ENCODE measurements around the gene MDM4. TPM values are rescaled to one million over a fixed set of nuclear protein-coding genes. Genes with fewer than 3 reads are reported as not detected.
A peak's percentile ranks its signal among the peaks of the same experiment; 100 is the strongest.

Gene MDM4
- total and polyA plus RNA-seq, 2 donors (not counting 1 experiment from before 2014, with no cell fraction given): 46.6 to 374 TPM

- Histone ChIP-seq H4K20me1 (ENCODE audit: control insufficient read depth, insufficient read depth, low read length, poor library complexity, severe bottlenecking) (peaks cover 43% of the 10 kb centered on the region), H3K36me3 (replicated peaks in 1 of 2; ENCODE audit: control extremely low read depth in 1 of 2, control insufficient read depth in 1 of 2, extremely low read depth in 1 of 2, insufficient read depth in 2 of 2, low read length in 1 of 2) (peaks cover 0 to 11% of the 10 kb centered on the region in 2 experiments), H3K4me2 (replicated peaks; ENCODE audit: low read depth, low read length, poor library complexity, severe bottlenecking) (peak within 1 kb of the TSS; percentile 86), H3K4me3 (ENCODE audit: control extremely low read depth in 1 of 5, extremely low read depth in 1 of 5, insufficient read depth in 1 of 5, low read depth in 2 of 5, low read length in 4 of 5) (peak within 1 kb of the TSS; percentile 84 to 98 (median 92)), H3K27ac (ENCODE audit: low read length in 2 of 2) (peak within 1 kb of the TSS; percentile 78 to 79), H2AFZ (ENCODE audit: insufficient read depth, low read depth, low read length, poor library complexity, severe bottlenecking) (peak within 1 kb of the TSS; percentile 77), H3K4me1 (ENCODE audit: control insufficient read depth in 2 of 2, insufficient read depth in 2 of 2, low read length in 2 of 2) (peaks cover 73 to 88% of the 10 kb centered on the region in 2 donors), H3K79me2 (ENCODE audit: control insufficient read depth, insufficient read depth, low read length) (peaks cover 55% of the 10 kb centered on the region), H3K27me3 (replicated peaks in 1 of 4; ENCODE audit: control extremely low read depth in 1 of 4, control insufficient read depth in 3 of 4, insufficient read depth in 4 of 4, low read length in 3 of 4) (no peaks in the 10 kb centered on the region), H3K9me3 (ENCODE audit: control extremely low read depth in 1 of 3, control insufficient read depth in 2 of 3, insufficient read depth in 1 of 3, low read length in 2 of 3) (peaks cover 0 to 3% (median 0%) of the 10 kb centered on the region in 3 donors), H3K9ac (ENCODE audit: low read length) (peak within 1 kb of the TSS; percentile 95)
- H3K9me3 Mint-ChIP-seq (ENCODE audit: insufficient read depth): no peaks in the 10 kb centered on the region
- POLR2A ChIA-PET: interaction anchor here (0.5 to 8.1 kb wide), 16 partner anchors 8 to 763 kb away, joined by 3 to 161 read pairs (median 5); partner anchors contain the start of gene MDM4
- CTCF ChIA-PET: interaction anchor here (0.7 to 20.4 kb wide), 15 partner anchors 9 to 313 kb away, joined by 3 to 1884 read pairs (median 4); partner anchors contain the start of gene MDM4
- intact Hi-C loops (cut with micrococcal nuclease): loop anchor here (1.0 to 2.0 kb wide), 5 partner anchors 9 to 41 kb away; no protein-coding TSS in a partner anchor
- peak within 1 kb of the TSS; percentile 96 for H3K27ac Mint-ChIP-seq
- TF ChIP-seq EZH2 (IDR thresholded peaks at IDR 0.05; ENCODE audit: borderline replicate concordance, insufficient read depth, low read depth, low read length, poor library complexity, severe bottlenecking) (no peak), CTCF (IDR thresholded peaks at IDR 0.05) (peak; percentile 61)
- ATAC-seq (ENCODE audit: low read depth) (peak; percentile 81), DNase-seq (peak; percentile 87)
- H3K4me3 Mint-ChIP-seq: peak within 1 kb of the TSS; percentile 97
- no peaks in the 10 kb centered on the region for H3K27me3 Mint-ChIP-seq
- H3K4me1 Mint-ChIP-seq: peaks cover 80% of the 10 kb centered on the region
- WGBS (ENCODE audit: insufficient coverage): under 1% methylated on average over 60 of the region's 69 CpGs
Measured at GRCh38 chr1:204494281-204495077, 21.7 kb upstream of the MDM4 start, which contains the start of gene PIK3C2B. PIK3C2B (minus strand) TSS chr1:204494805; CDS start chr1:204469802, 25,003 bp downstream.
